ENCODE results near the gene SLC8A2.

The SLC8A2 gene

GRCh38 chr19:47497821-47498520 is 26.3 kb upstream of the SLC8A2 start:
- no peak overlapping the region for H3K4ac ChIP-seq (ENCODE audit: low read depth, low read length)
- no peak overlapping the region for H4K91ac ChIP-seq (ENCODE audit: low read depth, low read length)
- no peaks in the 10 kb centered on the region for H3K27me3 ChIP-seq (ENCODE audit: insufficient read depth, low read length)
- H4K8ac ChIP-seq (ENCODE audit: low read depth, low read length), result no peak overlapping the region
- no peak overlapping the region for H3K27ac ChIP-seq (ENCODE audit: low read depth, low read length)
- H3K14ac ChIP-seq (ENCODE audit: low read length), result no peak overlapping the region
- no peak overlapping the region for H3K9ac ChIP-seq (ENCODE audit: low read length)
- no peak overlapping the region for H3K23ac ChIP-seq (ENCODE audit: low read length)
- peaks cover 64 to 71% of the 10 kb centered on the region in 2 experiments for H3K36me3 ChIP-seq (ENCODE audit: control insufficient read depth in 1 of 2, insufficient read depth in 2 of 2, low read length in 2 of 2)
- H2BK12ac ChIP-seq (ENCODE audit: low read length), result no peak overlapping the region
- WGBS (ENCODE audit: extremely low coverage, insufficient coverage, insufficient read length), result no CpG with 5 or more reads among the region's 14 CpGs
- no peak overlapping the region for H2BK120ac ChIP-seq (ENCODE audit: insufficient read depth, low read length, poor library complexity)
- no peaks in the 10 kb centered on the region for H3K79me2 ChIP-seq (ENCODE audit: control insufficient read depth, insufficient read depth, low read length, poor library complexity)
- H2BK5ac ChIP-seq (ENCODE audit: low read depth, low read length, poor library complexity), result no peak overlapping the region
- H3K4me3 ChIP-seq (ENCODE audit: low read depth, low read length), result no peak overlapping the region
- H4K12ac ChIP-seq (ENCODE audit: low read depth, low read length), result no peak overlapping the region
- H3K4me1 ChIP-seq (ENCODE audit: control insufficient read depth in 1 of 2, insufficient read depth in 2 of 2, low read length in 2 of 2), result no peaks in the 10 kb centered on the region
- no peak overlapping the region for H3K18ac ChIP-seq (ENCODE audit: low read length)
- H2AFZ ChIP-seq (ENCODE audit: insufficient read depth, low read length, poor library complexity), result no peak overlapping the region
- H3K79me1 ChIP-seq (ENCODE audit: low read length), result no peaks in the 10 kb centered on the region
- no peaks in the 10 kb centered on the region for H3K9me3 ChIP-seq (ENCODE audit: insufficient read depth, low read depth, low read length)
- H2AK5ac ChIP-seq (ENCODE audit: low read length), result no peak overlapping the region
- H3K4me2 ChIP-seq (ENCODE audit: low read length), result no peak overlapping the region
- DNase-seq, result no peak

GRCh38 chr19:47497050-47497766 is 25.5 kb upstream of the SLC8A2 start:
- Histone ChIP-seq H3K4me1 (ENCODE audit: control insufficient read depth in 1 of 2, insufficient read depth in 2 of 2, low read length in 2 of 2) (no peaks in the 10 kb centered on the region), H2BK5ac (ENCODE audit: low read depth, low read length, poor library complexity) (no peak overlapping the region), H2BK120ac (ENCODE audit: insufficient read depth, low read length, poor library complexity) (no peak overlapping the region), H3K79me2 (ENCODE audit: control insufficient read depth, insufficient read depth, low read length, poor library complexity) (no peaks in the 10 kb centered on the region), H2AFZ (ENCODE audit: insufficient read depth, low read length, poor library complexity) (no peak overlapping the region), H2AK5ac (ENCODE audit: low read length) (no peak overlapping the region), H2BK12ac (ENCODE audit: low read length) (no peak overlapping the region), H4K12ac (ENCODE audit: low read depth, low read length) (no peak overlapping the region), H3K36me3 (ENCODE audit: control insufficient read depth in 1 of 2, insufficient read depth in 2 of 2, low read length in 2 of 2) (peaks cover 69 to 77% of the 10 kb centered on the region in 2 experiments), H4K91ac (ENCODE audit: low read depth, low read length) (no peak overlapping the region), H4K8ac (ENCODE audit: low read depth, low read length) (no peak overlapping the region), H3K27ac (ENCODE audit: low read depth, low read length) (no peak overlapping the region), H3K18ac (ENCODE audit: low read length) (no peak overlapping the region), H3K14ac (ENCODE audit: low read length) (no peak overlapping the region), H3K9ac (ENCODE audit: low read length) (no peak overlapping the region), H3K9me3 (ENCODE audit: insufficient read depth, low read depth, low read length) (no peaks in the 10 kb centered on the region), H3K23ac (ENCODE audit: low read length) (no peak overlapping the region), H3K4ac (ENCODE audit: low read depth, low read length) (no peak overlapping the region), H3K27me3 (ENCODE audit: insufficient read depth, low read length) (no peaks in the 10 kb centered on the region), H3K4me3 (ENCODE audit: low read depth, low read length) (no peak overlapping the region), H3K4me2 (ENCODE audit: low read length) (no peak overlapping the region), H3K79me1 (ENCODE audit: low read length) (no peaks in the 10 kb centered on the region)
- DNase-seq, result no peak
- no CpG with 5 or more reads among the region's 23 CpGs for WGBS (ENCODE audit: extremely low coverage, insufficient coverage, insufficient read length)

- Histone ChIP-seq H3K4me1 (ENCODE audit: control insufficient read depth in 1 of 2, insufficient read depth in 2 of 2, low read length in 2 of 2) (no peaks in the 10 kb centered on the region), H2BK12ac (ENCODE audit: low read length) (no peak overlapping the region), H3K27ac (ENCODE audit: low read depth, low read length) (no peak overlapping the region), H3K14ac (ENCODE audit: low read length) (no peak overlapping the region), H2BK5ac (ENCODE audit: low read depth, low read length, poor library complexity) (no peak overlapping the region), H2BK120ac (ENCODE audit: insufficient read depth, low read length, poor library complexity) (no peak overlapping the region), H4K91ac (ENCODE audit: low read depth, low read length) (no peak overlapping the region), H3K4ac (ENCODE audit: low read depth, low read length) (no peak overlapping the region), H3K27me3 (ENCODE audit: insufficient read depth, low read length) (no peaks in the 10 kb centered on the region), H3K79me2 (ENCODE audit: control insufficient read depth, insufficient read depth, low read length, poor library complexity) (no peaks in the 10 kb centered on the region), H2AFZ (ENCODE audit: insufficient read depth, low read length, poor library complexity) (no peak overlapping the region), H3K79me1 (ENCODE audit: low read length) (no peaks in the 10 kb centered on the region), H3K23ac (ENCODE audit: low read length) (no peak overlapping the region), H3K4me2 (ENCODE audit: low read length) (no peak overlapping the region), H3K9ac (ENCODE audit: low read length) (no peak overlapping the region), H4K12ac (ENCODE audit: low read depth, low read length) (no peak overlapping the region), H3K9me3 (ENCODE audit: insufficient read depth, low read depth, low read length) (no peaks in the 10 kb centered on the region), H4K8ac (ENCODE audit: low read depth, low read length) (no peak overlapping the region), H3K4me3 (ENCODE audit: low read depth, low read length) (no peak overlapping the region), H2AK5ac (ENCODE audit: low read length) (no peak overlapping the region), H3K18ac (ENCODE audit: low read length) (no peak overlapping the region), H3K36me3 (ENCODE audit: control insufficient read depth in 1 of 2, insufficient read depth in 2 of 2, low read length in 2 of 2) (peaks cover 77 to 83% of the 10 kb centered on the region in 2 experiments)
- no peak for DNase-seq
- WGBS (ENCODE audit: extremely low coverage, insufficient coverage, insufficient read length), result no CpG with 5 or more reads among the region's 17 CpGs
Observed at GRCh38 chr19:47495478-47496372, 24.0 kb upstream of the SLC8A2 start.

- H3K14ac ChIP-seq (ENCODE audit: low read length), result no peak overlapping the region
- H3K27me3 ChIP-seq (ENCODE audit: insufficient read depth, low read length), result no peaks in the 10 kb centered on the region
- no peak overlapping the region for H3K4ac ChIP-seq (ENCODE audit: low read depth, low read length)
- H3K36me3 ChIP-seq (ENCODE audit: control insufficient read depth in 1 of 2, insufficient read depth in 2 of 2, low read length in 2 of 2), result peaks cover 78 to 86% of the 10 kb centered on the region in 2 experiments
- H2AK5ac ChIP-seq (ENCODE audit: low read length), result no peak overlapping the region
- no peak overlapping the region for H4K91ac ChIP-seq (ENCODE audit: low read depth, low read length)
- no peak overlapping the region for H3K4me2 ChIP-seq (ENCODE audit: low read length)
- no peak overlapping the region for H2BK5ac ChIP-seq (ENCODE audit: low read depth, low read length, poor library complexity)
- WGBS (ENCODE audit: extremely low coverage, insufficient coverage, insufficient read length), result no CpG with 5 or more reads among the region's 9 CpGs
- no peak overlapping the region for H3K4me3 ChIP-seq (ENCODE audit: low read depth, low read length)
- H2BK12ac ChIP-seq (ENCODE audit: low read length), result no peak overlapping the region
- H3K4me1 ChIP-seq (ENCODE audit: control insufficient read depth in 1 of 2, insufficient read depth in 2 of 2, low read length in 2 of 2), result no peaks in the 10 kb centered on the region
- no peak overlapping the region for H4K8ac ChIP-seq (ENCODE audit: low read depth, low read length)
- H3K27ac ChIP-seq (ENCODE audit: low read depth, low read length), result no peak overlapping the region
- DNase-seq, result no peak
- H3K79me1 ChIP-seq (ENCODE audit: low read length), result no peaks in the 10 kb centered on the region
- H3K9ac ChIP-seq (ENCODE audit: low read length), result no peak overlapping the region
- no peak overlapping the region for H4K12ac ChIP-seq (ENCODE audit: low read depth, low read length)
- no peaks in the 10 kb centered on the region for H3K79me2 ChIP-seq (ENCODE audit: control insufficient read depth, insufficient read depth, low read length, poor library complexity)
- no peak overlapping the region for H2AFZ ChIP-seq (ENCODE audit: insufficient read depth, low read length, poor library complexity)
- no peak overlapping the region for H2BK120ac ChIP-seq (ENCODE audit: insufficient read depth, low read length, poor library complexity)
- no peak overlapping the region for H3K23ac ChIP-seq (ENCODE audit: low read length)
- no peak overlapping the region for H3K18ac ChIP-seq (ENCODE audit: low read length)
- no peaks in the 10 kb centered on the region for H3K9me3 ChIP-seq (ENCODE audit: insufficient read depth, low read depth, low read length)
Observed at GRCh38 chr19:47494729-47495128, 23.0 kb upstream of the SLC8A2 start.
